ENCODE results near the gene GPR161.

The GPR161 gene

DNA sequence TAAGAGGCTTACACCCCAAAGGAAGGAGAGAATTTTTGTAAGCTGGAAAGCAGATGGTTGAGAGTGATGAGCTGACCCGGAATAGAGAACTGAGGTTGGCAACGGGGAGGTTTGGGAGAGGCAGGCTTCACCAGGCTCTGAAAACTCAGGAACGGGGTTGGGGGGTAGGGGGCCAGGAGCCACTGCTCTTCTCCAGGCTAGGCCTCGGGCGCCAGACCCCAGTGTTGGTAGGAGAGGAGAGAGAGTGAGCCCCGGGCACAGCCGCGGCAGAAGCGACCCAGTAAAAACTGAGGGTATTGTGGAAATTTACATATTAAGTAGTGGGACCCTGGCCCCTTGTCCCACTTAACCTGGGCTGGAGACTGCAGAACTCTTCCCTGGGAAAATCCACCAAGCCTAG is 45.7 kb downstream of the GPR161 start:
- Histone ChIP-seq H3K4me1 (ENCODE audit: control insufficient read depth, insufficient read depth, low read length) (peaks cover 7% of the 10 kb centered on the region), H3K9me3 (replicated peaks; ENCODE audit: low read length) (no peaks in the 10 kb centered on the region), H3K4me2 (ENCODE audit: low read length) (no peak overlapping the region), H3K9ac (ENCODE audit: low read depth, low read length) (no peak overlapping the region), H3K4me3 (ENCODE audit: low read length) (no peak overlapping the region), H3K27me3 (ENCODE audit: control insufficient read depth, insufficient read depth, low read length) (no peaks in the 10 kb centered on the region), H3K36me3 (ENCODE audit: insufficient read depth, low read length) (peaks cover 8% of the 10 kb centered on the region)

DNA sequence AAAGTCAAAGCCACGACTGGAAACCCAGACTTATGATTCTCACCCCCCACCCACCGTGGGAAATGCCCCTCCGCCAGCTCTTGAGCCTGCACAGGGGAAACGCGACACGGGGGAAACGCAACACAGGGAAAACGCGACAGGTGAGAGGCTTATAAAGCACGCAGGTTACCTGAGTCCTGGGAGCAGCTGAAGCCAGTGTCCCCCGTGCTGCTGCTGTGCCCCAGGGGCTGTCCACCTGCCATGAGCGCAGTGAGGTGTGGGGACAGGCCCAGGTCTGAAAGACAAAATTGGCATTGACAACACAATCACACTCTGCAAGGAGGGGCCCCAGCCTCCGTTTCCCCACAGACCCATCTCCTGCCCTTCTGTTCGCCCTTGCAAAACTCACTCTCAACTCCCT is 46.3 kb downstream of the GPR161 start:
- Histone ChIP-seq H3K4me1 (ENCODE audit: control insufficient read depth, insufficient read depth, low read length) (peaks cover 7% of the 10 kb centered on the region), H3K36me3 (ENCODE audit: insufficient read depth, low read length) (peaks cover 5% of the 10 kb centered on the region), H3K4me3 (ENCODE audit: low read length) (no peak overlapping the region), H3K9me3 (replicated peaks; ENCODE audit: low read length) (no peaks in the 10 kb centered on the region), H3K27me3 (ENCODE audit: control insufficient read depth, insufficient read depth, low read length) (no peaks in the 10 kb centered on the region), H3K9ac (ENCODE audit: low read depth, low read length) (no peak overlapping the region), H3K4me2 (ENCODE audit: low read length) (no peak overlapping the region)

DNA sequence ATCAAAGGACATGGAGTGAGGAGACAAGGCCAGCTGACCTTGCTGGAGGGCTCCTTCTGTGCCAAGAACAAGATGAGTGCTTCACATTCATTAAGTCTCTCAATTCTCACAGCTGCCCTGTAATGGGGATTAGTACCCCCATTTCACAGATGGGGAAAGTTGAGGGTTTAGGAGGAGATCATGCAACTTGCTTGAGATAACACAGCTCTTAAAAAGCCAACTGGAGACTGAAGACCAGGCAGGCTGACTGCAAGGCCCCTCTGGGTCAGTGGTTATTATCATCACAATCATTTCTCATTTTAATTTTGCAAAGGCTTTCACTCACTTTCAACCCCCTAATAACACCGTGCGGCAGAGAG is 46.8 kb downstream of the GPR161 start:
- Histone ChIP-seq H3K4me2 (ENCODE audit: low read length) (no peak overlapping the region), H3K9me3 (replicated peaks; ENCODE audit: low read length) (no peaks in the 10 kb centered on the region), H3K4me3 (ENCODE audit: low read length) (no peak overlapping the region), H3K4me1 (ENCODE audit: control insufficient read depth, insufficient read depth, low read length) (peaks cover 8% of the 10 kb centered on the region), H3K27me3 (ENCODE audit: control insufficient read depth, insufficient read depth, low read length) (no peaks in the 10 kb centered on the region), H3K9ac (ENCODE audit: low read depth, low read length) (no peak overlapping the region), H3K36me3 (ENCODE audit: insufficient read depth, low read length) (peaks cover 4% of the 10 kb centered on the region)

DNA sequence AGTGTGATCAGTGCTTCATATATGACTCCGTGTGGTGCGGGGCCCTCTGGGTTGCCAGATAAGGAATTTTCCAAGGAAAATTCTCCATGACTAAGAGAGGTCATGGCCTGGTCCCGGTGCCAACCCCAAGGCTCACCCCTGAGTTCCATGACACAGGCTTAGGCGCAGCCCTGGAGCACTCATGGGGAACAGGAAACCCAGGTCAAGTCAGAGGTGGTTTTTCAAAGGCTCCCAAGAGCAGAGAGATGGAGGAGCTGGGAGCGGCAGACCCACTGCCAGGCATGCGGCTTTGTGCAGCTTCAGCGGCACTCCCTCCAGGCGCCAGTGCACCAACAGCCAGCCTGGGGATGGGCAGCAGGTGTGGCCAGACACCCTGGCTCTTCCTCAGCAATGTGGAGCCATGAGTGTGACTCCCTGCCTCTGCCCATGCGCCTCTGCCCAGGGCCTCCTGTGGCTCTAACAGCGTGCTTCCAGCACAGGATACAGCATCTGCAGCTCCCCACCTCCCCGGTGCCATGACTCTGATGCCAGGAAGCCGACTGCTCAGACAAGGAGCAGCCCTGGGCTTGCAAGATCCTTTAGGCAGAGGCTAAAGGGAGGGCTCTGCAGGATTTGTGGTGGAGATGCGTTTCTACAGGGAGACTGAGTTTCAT is 47.3 kb downstream of the GPR161 start:
- Histone ChIP-seq H3K9ac (ENCODE audit: low read depth, low read length) (no peak overlapping the region), H3K4me2 (ENCODE audit: low read length) (no peak overlapping the region), H3K36me3 (ENCODE audit: insufficient read depth, low read length) (peaks cover 7% of the 10 kb centered on the region), H3K9me3 (replicated peaks; ENCODE audit: low read length) (no peaks in the 10 kb centered on the region), H3K4me1 (ENCODE audit: control insufficient read depth, insufficient read depth, low read length) (peaks cover 13% of the 10 kb centered on the region), H3K4me3 (ENCODE audit: low read length) (no peak overlapping the region), H3K27me3 (ENCODE audit: control insufficient read depth, insufficient read depth, low read length) (no peaks in the 10 kb centered on the region)

DNA sequence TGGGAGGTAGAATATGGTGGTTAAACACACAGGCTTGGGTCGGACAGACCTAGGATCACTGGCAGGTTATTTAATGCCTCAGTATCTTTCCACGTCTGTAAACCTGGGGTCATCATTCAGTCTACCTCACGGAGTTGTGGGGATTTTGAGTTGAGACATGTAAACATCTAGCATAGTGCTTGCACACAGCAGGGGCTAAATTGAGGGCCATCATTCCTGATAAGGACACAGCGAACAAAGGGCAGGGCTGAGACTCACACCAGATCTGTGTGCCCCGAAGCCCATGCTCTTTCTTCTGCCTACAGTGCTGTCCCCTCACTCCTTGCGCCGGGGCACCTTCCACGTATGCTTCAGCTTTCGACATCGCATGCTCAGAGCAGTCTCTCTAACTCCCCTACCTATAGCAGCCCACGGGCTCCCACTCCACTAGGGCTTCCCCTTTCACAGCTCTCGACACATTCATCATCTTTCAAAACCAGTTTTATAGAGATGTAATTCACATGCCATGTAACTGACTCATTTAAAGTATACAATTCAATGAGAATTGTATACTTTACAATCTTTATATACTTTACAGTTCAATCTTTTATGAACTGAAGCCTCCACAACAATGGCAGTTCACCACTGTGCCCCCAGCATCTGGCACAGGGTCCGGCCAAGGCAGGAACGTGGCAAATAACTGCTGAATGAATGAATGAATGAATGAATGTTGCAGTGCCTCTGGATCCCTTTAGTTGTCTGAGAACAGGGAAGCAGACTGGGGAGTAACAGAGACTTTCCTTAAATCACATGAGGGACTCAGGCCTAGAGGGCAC is 48.0 kb downstream of the GPR161 start:
- H3K27me3 ChIP-seq (ENCODE audit: control insufficient read depth, insufficient read depth, low read length): no peaks in the 10 kb centered on the region
- peaks cover 20% of the 10 kb centered on the region for H3K4me1 ChIP-seq (ENCODE audit: control insufficient read depth, insufficient read depth, low read length)
- no peaks in the 10 kb centered on the region for H3K9me3 ChIP-seq (replicated peaks; ENCODE audit: low read length)
- H3K4me3 ChIP-seq (ENCODE audit: low read length): no peak overlapping the region
- no peak overlapping the region for H3K4me2 ChIP-seq (ENCODE audit: low read length)
- no peak overlapping the region for H3K9ac ChIP-seq (ENCODE audit: low read depth, low read length)
- H3K36me3 ChIP-seq (ENCODE audit: insufficient read depth, low read length): peaks cover 10% of the 10 kb centered on the region

DNA sequence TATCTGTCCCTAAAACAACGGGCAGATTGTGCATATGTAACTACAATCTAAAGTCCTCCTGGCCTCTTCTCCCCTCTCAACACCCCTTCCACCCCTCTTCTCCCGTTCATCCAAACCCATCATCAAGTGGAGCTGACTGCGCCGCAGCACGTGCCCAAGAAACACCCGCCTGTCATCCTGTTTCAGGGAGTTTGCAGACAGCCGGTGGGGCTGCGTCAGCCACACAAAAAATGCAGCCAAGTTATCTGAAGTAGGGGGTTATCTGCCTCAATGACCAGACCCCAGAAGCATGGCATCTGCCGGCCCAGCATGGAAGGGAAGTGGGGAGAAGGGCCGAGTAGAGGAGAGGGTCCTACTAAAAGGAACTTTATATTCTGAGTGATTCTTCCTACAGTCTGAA is 49.0 kb downstream of the GPR161 start:
- H3K4me1 ChIP-seq (ENCODE audit: control insufficient read depth, insufficient read depth, low read length): peaks cover 21% of the 10 kb centered on the region
- H3K27me3 ChIP-seq (ENCODE audit: control insufficient read depth, insufficient read depth, low read length): no peaks in the 10 kb centered on the region
- H3K36me3 ChIP-seq (ENCODE audit: insufficient read depth, low read length): peaks cover 10% of the 10 kb centered on the region

DNA sequence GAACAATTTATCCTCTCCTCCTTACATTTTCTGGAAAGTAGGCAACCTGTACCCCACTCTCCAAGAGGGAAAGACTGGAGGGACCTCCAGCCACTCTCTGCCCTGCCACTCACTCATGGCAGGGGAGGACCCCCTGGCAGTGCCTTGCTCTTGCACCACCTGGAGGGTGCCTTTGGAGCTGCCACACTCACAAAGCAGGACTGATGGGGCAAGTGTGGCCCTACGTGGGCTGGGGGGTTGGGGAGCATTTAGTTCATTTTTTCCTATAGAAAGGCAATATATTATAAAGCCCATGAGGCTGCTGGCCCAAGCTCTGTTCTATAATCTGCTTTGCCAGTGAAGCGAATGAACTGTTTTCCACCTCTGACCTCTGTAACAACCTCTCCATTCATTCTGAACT is 50.3 kb downstream of the GPR161 start:
- Histone ChIP-seq H3K9me3 (replicated peaks; ENCODE audit: low read length) (no peaks in the 10 kb centered on the region), H3K9ac (ENCODE audit: low read depth, low read length) (no peak overlapping the region), H3K4me3 (ENCODE audit: low read length) (no peak overlapping the region), H3K4me1 (ENCODE audit: control insufficient read depth, insufficient read depth, low read length) (peaks cover 28% of the 10 kb centered on the region), H3K36me3 (ENCODE audit: insufficient read depth, low read length) (peaks cover 10% of the 10 kb centered on the region), H3K27me3 (ENCODE audit: control insufficient read depth, insufficient read depth, low read length) (no peaks in the 10 kb centered on the region), H3K4me2 (ENCODE audit: low read length) (no peak overlapping the region)

More for the DNA sequence above, 49.0 kb downstream of the GPR161 start:
- Histone ChIP-seq H3K9me3 (replicated peaks; ENCODE audit: low read length) (no peaks in the 10 kb centered on the region), H3K4me2 (ENCODE audit: low read length) (no peak overlapping the region), H3K4me3 (ENCODE audit: low read length) (no peak overlapping the region), H3K9ac (ENCODE audit: low read depth, low read length) (no peak overlapping the region)

DNA sequence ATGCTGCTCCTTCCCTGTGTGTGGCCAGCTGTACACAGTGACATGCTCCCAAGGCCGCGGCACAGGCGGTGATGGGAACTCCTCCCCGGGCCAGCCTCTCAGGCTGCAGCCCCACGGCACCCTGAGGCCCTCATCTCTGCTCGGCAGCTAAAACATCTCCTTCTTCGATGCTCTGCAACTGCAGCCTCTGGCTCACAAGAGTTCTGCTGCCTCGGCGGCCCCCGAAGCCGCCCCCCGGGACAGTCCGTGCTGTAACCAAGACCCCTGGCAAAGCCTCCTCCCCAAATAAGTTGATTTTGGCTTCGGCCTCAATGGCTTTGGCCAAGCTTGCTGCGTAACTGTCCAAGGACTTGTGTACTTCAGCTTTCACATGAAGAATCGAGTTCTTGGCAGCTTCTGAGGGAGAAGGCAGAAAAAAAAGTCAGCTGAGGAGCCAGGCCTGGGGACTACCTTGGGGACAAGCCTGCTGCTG is 51.3 kb downstream of the GPR161 start:
- no peak overlapping the region for H3K4me2 ChIP-seq (ENCODE audit: low read length)
- no peak overlapping the region for H3K9ac ChIP-seq (ENCODE audit: low read depth, low read length)
- H3K36me3 ChIP-seq (ENCODE audit: insufficient read depth, low read length): peaks cover 10% of the 10 kb centered on the region
- H3K4me3 ChIP-seq (ENCODE audit: low read length): no peak overlapping the region
- no peaks in the 10 kb centered on the region for H3K27me3 ChIP-seq (ENCODE audit: control insufficient read depth, insufficient read depth, low read length)
- H3K4me1 ChIP-seq (ENCODE audit: control insufficient read depth, insufficient read depth, low read length): peaks cover 35% of the 10 kb centered on the region
- no peaks in the 10 kb centered on the region for H3K9me3 ChIP-seq (replicated peaks; ENCODE audit: low read length)

DNA sequence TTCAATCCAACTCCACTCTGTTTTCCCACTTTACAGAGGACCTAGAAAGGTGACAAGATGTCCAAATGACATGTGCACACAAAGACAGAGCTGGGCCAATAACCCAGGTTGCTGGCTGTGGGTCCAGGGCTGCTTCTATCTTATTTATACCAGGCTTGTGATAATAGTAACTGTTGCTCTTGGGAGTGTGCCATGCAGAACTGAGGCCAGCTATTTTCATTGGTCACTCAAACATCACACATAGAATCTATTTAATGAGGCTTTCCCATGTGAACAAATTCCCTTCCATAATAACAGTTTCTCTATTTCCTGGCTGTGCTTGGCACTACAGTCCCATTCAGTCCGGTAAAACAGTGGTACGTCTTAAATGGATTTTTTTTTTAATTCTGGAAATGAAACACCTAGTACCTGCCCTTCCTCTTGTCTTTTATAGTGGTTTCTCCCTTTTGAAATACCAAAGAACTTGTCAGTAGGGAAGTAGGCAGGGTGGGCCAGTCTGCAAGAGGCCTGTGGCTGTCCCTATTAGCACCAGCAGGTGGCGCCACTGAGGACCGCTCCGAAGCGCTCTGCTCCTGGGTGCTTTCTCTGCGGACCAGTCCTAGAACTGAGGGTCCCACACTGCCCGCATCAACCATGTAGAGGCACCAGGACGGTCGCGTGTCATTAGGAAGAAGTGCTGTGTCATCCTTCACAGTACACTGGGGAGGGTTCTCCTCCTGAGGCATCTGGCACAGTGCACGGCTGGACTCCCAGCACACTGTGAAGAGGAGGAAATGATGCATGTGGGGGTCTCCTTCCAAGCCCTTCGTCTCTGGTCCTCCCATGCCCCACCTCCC is 52.1 kb downstream of the GPR161 start:
- no peak overlapping the region for H3K4me3 ChIP-seq (ENCODE audit: low read length)
- H3K4me2 ChIP-seq (ENCODE audit: low read length): no peak overlapping the region
- H3K36me3 ChIP-seq (ENCODE audit: insufficient read depth, low read length): peaks cover 10% of the 10 kb centered on the region

DNA sequence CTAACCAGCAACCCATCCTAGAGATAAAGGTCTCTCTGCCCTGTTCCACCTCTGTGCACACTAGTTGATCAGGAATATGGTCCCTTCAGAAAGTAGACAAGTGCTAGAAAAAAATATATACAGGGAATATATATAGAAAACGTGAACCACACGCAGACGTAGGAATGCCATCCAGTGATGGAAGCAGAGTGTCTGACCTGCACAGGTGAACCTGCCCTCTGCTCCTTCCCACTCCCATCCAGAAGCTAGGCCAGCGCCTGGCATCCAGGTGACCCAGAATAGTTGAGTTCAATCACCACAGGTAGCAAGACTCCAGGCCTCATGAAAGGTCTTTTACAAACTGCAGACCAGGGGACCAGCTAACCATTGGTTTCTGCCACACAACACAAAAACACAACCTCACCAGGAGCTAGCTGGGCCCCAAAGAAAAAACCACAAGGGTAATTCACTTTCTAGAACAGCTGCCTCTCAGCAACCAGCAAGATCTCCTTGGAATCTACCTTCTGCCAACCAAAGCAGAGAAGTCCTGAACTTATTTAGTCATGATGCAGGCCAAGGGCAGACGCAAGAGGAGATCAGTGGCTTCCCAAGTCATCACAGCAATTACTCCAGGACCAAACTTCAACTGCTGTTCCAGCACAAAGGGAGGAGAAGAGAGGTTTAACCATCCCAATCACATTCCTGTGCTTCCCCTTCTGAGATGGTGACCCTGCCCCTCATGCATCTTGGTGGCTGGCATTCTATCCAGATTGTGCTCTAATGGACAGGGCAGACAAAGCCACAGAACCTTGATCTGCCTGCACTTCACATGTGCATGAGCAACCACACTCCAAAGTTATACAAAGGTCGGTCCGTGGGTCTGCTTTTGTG is 53.0 kb downstream of the GPR161 start:
- no peak overlapping the region for H3K4me2 ChIP-seq (ENCODE audit: low read length)
- H3K36me3 ChIP-seq (ENCODE audit: insufficient read depth, low read length): peaks cover 10% of the 10 kb centered on the region
- no peak overlapping the region for H3K4me3 ChIP-seq (ENCODE audit: low read length)
- H3K9ac ChIP-seq (ENCODE audit: low read depth, low read length): no peak overlapping the region
- peaks cover 42% of the 10 kb centered on the region for H3K4me1 ChIP-seq (ENCODE audit: control insufficient read depth, insufficient read depth, low read length)
- no peaks in the 10 kb centered on the region for H3K27me3 ChIP-seq (ENCODE audit: control insufficient read depth, insufficient read depth, low read length)
- H3K9me3 ChIP-seq (replicated peaks; ENCODE audit: low read length): no peaks in the 10 kb centered on the region

More for the DNA sequence above, 52.1 kb downstream of the GPR161 start:
- Histone ChIP-seq H3K9ac (ENCODE audit: low read depth, low read length) (no peak overlapping the region), H3K9me3 (replicated peaks; ENCODE audit: low read length) (no peaks in the 10 kb centered on the region), H3K27me3 (ENCODE audit: control insufficient read depth, insufficient read depth, low read length) (no peaks in the 10 kb centered on the region), H3K4me1 (ENCODE audit: control insufficient read depth, insufficient read depth, low read length) (peaks cover 43% of the 10 kb centered on the region)
